ENCODE data around the gene ELMO3.

Gene ELMO3

DNA sequence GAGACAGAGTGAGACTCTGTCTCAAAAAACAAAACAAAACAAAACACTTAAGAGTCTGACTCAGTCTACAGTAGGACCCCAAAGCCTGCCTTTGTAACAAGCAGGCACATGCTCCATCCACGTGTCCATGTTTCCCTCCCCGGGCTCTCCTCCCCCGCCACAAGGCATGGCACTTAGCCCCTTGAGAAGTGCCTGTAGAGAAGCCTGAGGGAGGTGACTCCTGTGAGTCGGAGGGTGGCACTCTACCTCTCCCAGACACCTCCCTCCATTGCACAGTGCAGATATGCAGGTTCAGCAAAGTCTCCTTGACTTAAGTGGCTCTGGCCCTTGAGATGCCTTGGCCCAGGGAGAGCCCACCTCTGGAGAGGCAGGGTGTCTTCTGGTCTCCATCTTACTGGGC is 41.6 kb downstream of the ELMO3 start:
- DNase-seq (ENCODE audit: low read depth in 2 of 2) = no peak

DNA sequence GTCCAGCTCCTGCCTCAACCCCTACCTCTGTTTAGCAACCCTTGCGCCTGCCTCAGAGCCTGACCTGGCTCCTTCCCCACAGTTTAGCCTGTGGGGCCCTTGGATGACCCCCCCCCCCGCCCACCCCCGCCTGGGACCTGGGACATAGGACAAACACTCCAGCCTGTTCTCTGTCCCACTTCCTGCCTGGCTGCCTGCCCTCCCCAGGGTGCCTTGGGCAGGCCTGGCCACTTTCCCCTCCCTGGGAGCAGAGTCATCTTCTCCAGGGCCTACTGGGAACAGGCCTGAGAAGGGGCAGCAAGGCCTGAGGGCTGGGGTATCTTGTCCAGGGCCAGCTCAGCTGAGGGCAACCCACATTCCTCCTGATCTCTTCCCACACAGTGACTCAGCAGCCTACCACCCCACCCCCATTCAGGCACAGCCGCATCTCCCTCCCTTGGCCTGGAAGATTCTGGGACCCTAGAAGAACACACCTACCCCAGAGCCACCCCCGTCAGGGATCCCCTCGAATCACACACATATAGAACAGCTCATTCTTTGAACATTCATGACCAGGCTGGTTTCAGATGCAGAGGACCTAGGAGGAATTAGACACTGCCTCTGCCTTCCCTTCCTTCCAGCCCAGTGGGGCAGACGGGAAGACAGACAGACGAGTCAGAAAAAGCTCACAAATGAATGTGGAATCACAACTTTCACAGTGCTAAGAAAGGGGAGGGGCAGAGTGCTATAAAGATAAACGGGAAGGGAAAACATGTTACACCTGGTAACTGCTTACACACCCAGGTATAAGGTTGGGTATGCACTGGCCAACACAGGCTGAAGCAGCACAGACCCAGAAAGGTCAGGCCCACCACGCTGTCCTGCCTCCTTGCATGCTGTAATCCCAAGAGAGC is 42.3 kb downstream of the ELMO3 start:
- no peak for DNase-seq (ENCODE audit: low read depth in 2 of 2)

DNA sequence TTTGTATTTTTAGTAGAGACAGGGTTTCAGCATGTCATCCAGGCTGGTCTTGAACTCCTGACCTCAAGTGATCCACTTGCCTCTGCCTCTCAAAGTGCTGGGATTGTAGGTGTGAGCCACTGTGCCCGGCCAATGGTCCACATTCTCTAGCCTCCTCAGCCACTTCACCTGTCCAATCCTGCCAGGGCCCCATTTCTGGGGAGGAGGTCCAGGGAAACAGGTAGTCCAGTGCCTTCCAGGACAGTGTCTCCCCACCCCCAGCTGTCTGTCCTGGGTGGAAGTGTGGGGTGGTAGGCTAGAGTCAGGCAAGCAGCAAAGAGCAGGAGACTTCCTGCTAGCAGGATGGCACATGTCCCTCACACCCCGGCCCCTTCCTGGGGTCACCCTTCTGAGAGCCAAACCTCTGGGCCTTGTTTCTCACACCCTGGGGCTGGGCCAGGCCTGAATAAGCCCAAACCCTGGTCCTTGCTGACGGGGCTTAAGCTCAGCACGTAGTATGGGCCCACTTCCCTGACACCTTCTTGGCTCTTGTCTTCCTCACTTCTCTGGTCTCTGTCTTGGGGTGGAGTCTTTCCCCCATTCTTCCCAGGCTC is 43.3 kb downstream of the ELMO3 start:
- DNase-seq (ENCODE audit: low read depth in 2 of 2) = no peak

DNA sequence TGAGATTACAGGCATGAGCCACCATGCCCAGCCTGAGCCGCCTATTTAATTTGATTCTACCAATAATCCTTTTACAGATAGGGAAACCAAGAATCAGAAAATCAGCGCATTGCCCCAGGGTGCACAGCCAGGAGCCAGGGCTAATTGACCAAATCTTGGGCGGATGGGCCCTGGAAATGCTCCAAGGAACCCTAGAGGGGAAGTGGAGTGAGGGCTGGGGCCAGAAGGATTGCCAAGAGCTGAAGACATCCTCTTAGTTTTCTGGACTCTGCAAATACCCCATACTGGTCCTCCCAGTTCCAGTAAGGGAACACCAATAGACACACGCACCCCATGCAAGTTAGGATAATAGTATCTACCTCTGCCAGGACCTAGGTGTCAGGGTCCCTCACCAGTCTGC is 44.5 kb downstream of the ELMO3 start:
- DNase-seq (ENCODE audit: low read depth in 2 of 2) = no peak

GRCh38 chr16:67244387-67245185 is 45.7 kb downstream of the ELMO3 start:
- peak; percentile 79 for DNase-seq (ENCODE audit: low read depth in 2 of 2)

DNA sequence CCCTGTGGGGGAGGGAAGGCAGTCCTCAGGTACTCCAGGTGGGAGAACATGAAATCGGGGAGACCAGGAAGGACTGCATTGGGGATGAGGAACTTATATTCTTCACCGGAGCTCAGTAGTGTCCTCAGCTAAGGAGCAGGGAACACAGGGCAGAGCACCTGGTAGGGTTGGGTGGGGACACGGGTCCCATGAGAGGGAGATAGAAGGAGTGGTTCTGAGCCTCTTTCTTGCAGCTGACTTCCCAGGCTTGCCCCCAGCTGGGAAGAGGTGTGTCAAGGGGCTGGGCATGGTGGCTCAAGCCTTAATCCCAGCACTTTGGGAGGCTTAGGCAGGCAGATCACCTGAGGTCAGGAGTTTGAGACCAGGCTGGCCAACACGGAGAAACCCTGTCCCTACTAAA is 46.3 kb downstream of the ELMO3 start:
- DNase-seq (ENCODE audit: low read depth in 2 of 2) = no peak

DNA sequence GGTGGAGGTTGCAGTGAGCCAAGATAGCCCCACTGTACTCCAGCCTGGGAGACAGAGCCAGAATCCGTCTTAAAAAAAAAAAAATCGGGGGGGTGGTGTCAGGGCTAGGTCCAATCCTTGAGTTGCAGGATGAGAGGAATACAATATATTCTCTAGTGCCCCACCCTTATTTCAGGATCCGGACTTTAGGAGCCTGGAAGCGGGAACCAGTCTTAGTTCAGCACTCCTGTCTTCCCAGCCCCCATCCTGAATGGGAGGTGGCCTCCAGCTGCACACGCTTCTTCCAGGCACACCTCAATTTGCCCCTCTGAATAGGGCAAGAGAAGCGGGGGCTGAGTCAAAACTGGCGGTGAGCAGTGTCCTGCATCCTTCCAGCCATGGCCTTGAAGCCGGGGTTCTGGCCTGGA is 46.7 kb downstream of the ELMO3 start:
- no peak for DNase-seq (ENCODE audit: low read depth in 2 of 2)

DNA sequence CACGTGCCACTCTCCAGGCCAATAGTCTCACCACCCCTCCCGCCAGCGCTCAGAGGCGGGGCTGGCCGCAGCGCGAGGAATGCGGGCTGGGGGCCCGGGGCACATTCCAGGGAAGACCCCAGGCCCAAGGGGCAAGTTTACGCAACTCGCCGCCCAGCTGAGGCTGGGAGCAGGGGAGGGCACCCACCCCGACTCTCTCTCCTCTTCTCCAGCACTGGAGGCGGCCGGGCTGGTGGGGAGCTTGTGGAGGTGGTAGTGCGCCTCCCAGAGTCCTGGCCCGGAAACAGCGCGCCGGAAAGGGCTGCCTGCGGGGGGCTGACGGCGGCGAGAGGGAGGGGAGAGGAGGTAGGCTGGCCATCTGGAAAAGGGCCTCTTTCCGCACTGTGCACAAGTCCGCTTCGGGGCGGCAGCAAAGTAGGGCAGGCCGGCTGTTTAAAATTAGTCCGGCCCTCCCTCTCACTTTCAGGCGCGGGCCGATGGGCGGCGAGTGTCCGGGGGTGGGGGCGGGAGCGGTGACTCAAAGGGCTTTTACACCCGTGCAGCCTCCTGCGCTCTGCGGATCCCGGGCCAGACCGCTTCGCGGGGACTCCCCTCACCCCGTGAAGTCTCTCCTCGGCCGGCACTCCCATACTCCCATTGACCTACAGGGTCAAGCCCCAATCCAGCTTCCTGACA is 47.3 kb downstream of the ELMO3 start:
- DNase-seq (ENCODE audit: low read depth in 2 of 2) = peak; percentile 47 to 52

GRCh38 chr16:67246756-67247191 is 47.8 kb downstream of the ELMO3 start:
- DNase-seq (ENCODE audit: low read depth in 2 of 2) = no peak

- DNase-seq (ENCODE audit: low read depth in 2 of 2) = peak; percentile 98 to 99
Measured at GRCh38 chr16:67247192-67248072, 48.5 kb downstream of the ELMO3 start, which contains the start of gene FHOD1. TSS of gene FHOD1 (minus strand) at chr16:67247481. CDS start at chr16:67247410, 71 bp downstream.

DNA sequence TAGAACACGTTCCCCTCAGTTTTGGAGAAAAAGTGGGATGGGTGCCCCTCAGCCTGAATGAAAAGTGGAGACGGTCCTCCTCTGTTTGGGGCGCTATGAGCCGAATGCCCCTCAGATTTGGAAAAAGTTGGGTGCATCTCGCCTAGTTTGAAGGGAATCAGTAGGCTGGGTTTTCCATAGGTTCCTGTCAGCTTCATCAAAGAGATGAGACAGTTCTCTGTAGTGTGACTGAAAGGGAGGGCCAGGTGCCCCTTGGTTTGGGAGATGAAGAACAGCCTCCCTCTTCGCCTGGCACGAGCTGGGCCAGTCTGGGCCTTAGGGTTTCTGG is 49.1 kb downstream of the ELMO3 start:
- no peak for DNase-seq (ENCODE audit: low read depth in 2 of 2)

- no peak for DNase-seq (ENCODE audit: low read depth in 2 of 2)
Measured at GRCh38 chr16:67248401-67249177, 49.7 kb downstream of the ELMO3 start, which contains the start of gene SLC9A5. TSS of gene SLC9A5 (plus strand) at chr16:67248979. CDS start at chr16:67249015, 36 bp downstream.

DNA sequence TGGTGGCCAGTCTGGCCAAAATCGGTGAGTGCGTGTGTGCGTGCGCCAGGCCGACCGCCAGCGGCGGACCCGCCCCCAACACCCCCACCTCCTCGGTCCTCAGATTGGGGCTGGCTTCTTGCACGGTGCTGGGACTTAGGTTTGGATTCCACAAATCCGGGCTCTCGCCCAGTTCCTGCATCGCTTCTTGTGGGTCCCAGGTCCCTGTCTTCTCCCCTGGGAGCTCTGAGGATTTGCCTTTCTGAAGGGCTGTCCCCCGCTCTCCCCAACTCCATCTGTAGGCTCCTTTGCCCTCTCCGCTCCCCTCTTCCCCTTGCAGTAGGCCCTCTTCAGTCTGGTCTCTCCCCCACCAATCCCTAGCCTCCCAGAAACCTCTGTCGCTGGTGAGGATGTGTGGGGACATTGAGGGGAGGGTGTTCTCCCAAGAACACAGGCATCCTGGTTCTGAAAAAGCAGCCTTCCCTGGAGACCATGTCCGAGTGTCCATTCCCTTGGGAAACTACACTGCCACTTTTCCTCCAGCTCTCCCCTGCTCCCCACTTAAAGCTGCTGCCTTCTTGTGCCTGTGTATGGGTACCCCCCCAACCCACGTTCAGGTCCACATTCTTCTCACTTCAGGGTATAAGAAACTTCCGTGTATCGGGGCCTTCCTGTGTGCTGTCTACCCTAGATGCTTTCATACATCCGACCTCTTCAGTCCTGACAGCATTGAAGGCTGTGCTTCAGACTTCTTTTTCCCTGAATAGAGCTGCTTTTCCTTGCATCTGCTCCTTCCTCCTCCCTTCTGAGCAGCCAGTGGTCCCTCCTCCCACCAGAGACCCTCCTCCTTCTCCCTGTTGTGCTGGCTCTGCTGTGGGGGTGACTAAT is 50.5 kb downstream of the ELMO3 start:
- no peak for DNase-seq (ENCODE audit: low read depth in 2 of 2)

DNA sequence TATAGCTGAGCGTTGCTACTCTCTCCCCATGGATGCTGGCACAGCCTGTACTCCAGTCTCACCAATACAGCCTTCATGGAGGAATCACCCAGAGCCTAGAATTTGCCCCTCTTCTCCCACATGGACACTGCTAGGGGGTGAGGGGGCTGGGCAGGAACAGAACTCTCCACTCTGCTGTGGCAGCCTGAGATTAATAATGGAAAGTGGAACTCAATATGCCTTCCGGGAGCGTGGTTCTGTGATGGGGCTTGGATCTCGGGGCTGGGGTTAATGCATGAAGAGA is 51.1 kb downstream of the ELMO3 start:
- DNase-seq (ENCODE audit: low read depth in 2 of 2) = no peak

DNA sequence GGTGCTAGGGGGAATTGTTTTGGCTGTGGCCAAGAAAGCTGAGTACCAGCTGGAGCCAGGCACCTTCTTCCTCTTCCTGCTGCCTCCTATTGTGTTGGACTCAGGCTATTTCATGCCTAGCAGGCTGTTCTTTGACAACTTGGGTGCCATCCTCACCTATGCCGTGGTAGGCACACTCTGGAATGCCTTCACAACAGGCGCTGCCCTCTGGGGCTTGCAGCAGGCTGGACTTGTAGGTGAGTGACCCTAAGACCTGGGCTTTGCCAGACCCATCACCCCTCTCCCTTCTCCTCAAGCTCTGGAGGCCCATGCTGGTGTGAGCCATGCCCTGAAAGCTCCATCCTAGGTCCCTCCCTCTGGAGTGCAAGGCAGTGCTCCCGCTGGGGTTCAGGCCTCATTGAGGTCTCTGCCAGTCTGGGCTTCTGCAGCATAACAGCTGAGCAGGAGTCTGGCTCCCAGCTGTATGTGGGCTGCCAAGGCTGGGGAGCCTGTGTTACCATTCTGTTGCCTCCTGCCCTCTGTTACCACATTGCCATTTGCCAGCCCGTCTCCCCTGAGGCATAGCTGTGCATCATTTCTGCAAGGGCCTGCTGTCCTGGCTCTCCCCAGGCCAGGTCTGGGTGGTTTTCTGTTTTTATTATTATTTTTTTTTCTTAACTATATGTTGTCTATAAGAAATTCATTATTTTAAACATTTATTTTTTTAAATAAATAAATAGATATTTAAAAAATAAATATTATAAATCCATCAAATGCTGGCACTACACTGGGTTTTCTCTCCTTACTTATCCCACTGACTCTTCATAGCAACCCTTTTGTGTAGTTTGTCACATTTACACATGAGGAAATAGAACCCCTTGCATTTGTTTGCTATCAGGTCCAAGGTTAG is 53.9 kb downstream of the ELMO3 start:
- DNase-seq (ENCODE audit: low read depth in 2 of 2) = no peak

All from stimulated activated CD8-positive, alpha-beta memory T cell treated with anti-CD3 and anti-CD28 coated beads, Interleukin-15, amount 100 ng/mL, for 48 hours (primary cell).